Lung (tissue), 16 donors: ENCODE results near the gene GSTT2. TPM values are rescaled to one million over a fixed set of nuclear protein-coding genes. Genes with fewer than 3 reads are reported as not detected.
A peak's percentile ranks its signal among the peaks of the same experiment; 100 is the strongest.
"Not testable (repeated sequence)": the region's sequence is repeated elsewhere in the genome, so short reads cannot be mapped to it uniquely, and the experiment has no call there.

Experiments used
- ATAC-seq: fragments of 200-7000 bp; cut with Tn5 transposase; one replicate; pipeline ENCODE4 v1.9.1; 2020; ENCODE audit warnings: moderate number of reproducible peaks; ENCODE audit not compliant: insufficient read depth, low FRiP score
- DNase-seq, 3 donors: peaks; one replicate each; pipeline ENCODE4 v3.0.0-alpha.2; 2013 to 2017
- H3K27ac ChIP-seq, 2 donors: one replicate each; pipeline ENCODE4 v1.5.1; 2013; ENCODE audit warnings: mild to moderate bottlenecking in 2 of 2, moderate library complexity in 2 of 2, control low read depth in 1 of 2, inconsistent platforms in 1 of 2, low read depth in 1 of 2, low read length in 1 of 2
- H3K27me3 ChIP-seq, 3 donors: one replicate each; pipeline ENCODE4 v1.5.1; 2013; ENCODE audit warnings: low read length in 2 of 3; ENCODE audit not compliant: control insufficient read depth in 3 of 3, insufficient read depth in 3 of 3
- H3K36me3 ChIP-seq, 4 donors: one replicate each; pipeline ENCODE4 v1.5.1; 2013; ENCODE audit warnings: low read length in 4 of 4, mild to moderate bottlenecking in 1 of 4, moderate library complexity in 1 of 4; ENCODE audit not compliant: control insufficient read depth in 4 of 4, insufficient read depth in 4 of 4
- H3K4me1 ChIP-seq, 5 donors: one replicate each; pipeline ENCODE4 v1.5.1; 2013; ENCODE audit warnings: low read length in 5 of 5, mild to moderate bottlenecking in 2 of 5, moderate library complexity in 1 of 5; ENCODE audit not compliant: control insufficient read depth in 5 of 5, insufficient read depth in 5 of 5
- H3K4me3 ChIP-seq: one replicate; pipeline ENCODE4 v1.5.1; 2013; ENCODE audit warnings: mild to moderate bottlenecking, control low read depth, moderate library complexity
- H3K9ac ChIP-seq, 2 donors: one replicate each; pipeline ENCODE4 v1.5.1; 2013; ENCODE audit warnings: low read length in 2 of 2, control low read depth in 1 of 2; ENCODE audit not compliant: insufficient read depth in 1 of 2
- H3K9me3 ChIP-seq, 4 donors: one replicate each; pipeline ENCODE4 v1.5.1; 2013; ENCODE audit warnings: low read length in 3 of 4, mild to moderate bottlenecking in 1 of 4, moderate library complexity in 1 of 4; ENCODE audit not compliant: control insufficient read depth in 4 of 4, insufficient read depth in 3 of 4
- WGBS, 2 donors: extraction: QIAGEN DNeasy Blood & Tissue Kit; methylation state at CpG; one replicate each; pipeline ENCODE4 v1.1.7; 2013; 5-methylcytosine and 5-hydroxymethylcytosine counted together
- long read RNA-seq, 5 donors: transcript quantifications; one replicate each; lab custom pipeline, GENCODE V29; 2026
- polyA plus RNA-seq, 2 donors: library from polyadenylated mRNA; stranded (reverse); fragments of 200-250 nt; gene quantifications; one replicate each; pipeline ENCODE4 v1.2.1, GENCODE V29; 2013
- total RNA-seq, 2 donors: library from RNA; depleted of rRNA in 1 of 2; stranded (reverse); fragments of >200 nt in 1 of 2; gene quantifications; one replicate each; pipeline ENCODE4 v1.2.1, GENCODE V29; 2014 to 2021
- TF ChIP-seq, protein P1 (sequence below): IDR thresholded peaks from 2 replicates; pipeline ENCODE4 v1.5.1; 2012; ENCODE audit warnings: mild to moderate bottlenecking; ENCODE audit errors: control extremely low read depth, extremely low read depth
- donor health status: control.
- donor health status: control.
- donor health status: Bipolar disorder and iron deficiency.
- donor health status: healthy.
- donor health status: DM: yes; HTN: yes; CAD: no.

The GSTT2 gene
- total RNA-seq (1 to 10 TPM in 1 of 2 donors, not detected in 1; 4.9 TPM), polyA plus RNA-seq (1 to 10 TPM in 1 of 2 donors, under 1 TPM in 1; 0.22 to 3.1 TPM)
- long read RNA-seq, donor 1 = 0 reads
- long read RNA-seq, donor 2 = 0 reads
- long read RNA-seq, donor 3 = 0 reads
- long read RNA-seq, donor 4 = 0 reads
- long read RNA-seq, donor 5, partial matches to known transcripts = 22 of 40 reads
- long read RNA-seq, donor 5, other reads (novel, unspliced or antisense) = 18 of 40 reads

DNA sequence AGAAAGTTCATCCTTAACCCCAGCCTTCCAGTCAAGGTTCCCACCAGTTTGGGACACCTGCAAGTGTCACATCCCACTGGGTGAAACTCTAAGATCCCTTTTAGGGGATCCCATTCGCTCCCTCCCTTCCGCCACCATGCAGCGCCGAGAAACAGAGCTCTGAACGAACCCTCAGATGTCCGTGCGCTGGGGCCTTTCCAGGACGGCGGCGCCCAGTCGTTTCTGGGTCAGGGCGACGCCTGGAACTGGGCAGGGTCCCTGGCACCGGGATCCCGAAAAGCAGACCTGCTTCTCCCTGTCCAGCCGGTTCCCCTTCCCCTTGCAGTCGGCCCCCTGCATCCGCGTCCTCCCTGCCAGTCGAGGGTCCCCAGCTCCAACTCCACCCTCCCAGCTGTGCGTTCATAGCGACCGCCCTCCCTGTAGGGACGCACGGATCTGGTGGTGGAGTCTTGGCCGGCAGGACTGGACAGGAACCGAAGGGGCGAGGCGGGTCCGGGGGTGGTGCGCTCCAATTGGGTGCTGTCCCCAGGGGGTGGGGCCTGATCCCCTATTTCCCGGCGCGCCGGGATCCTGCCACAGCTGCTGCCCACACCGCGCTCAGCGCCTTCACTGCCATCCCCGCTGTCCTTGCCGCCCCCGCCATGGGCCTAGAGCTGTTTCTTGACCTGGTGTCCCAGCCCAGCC is at the start of gene GSTT2:
TSS of gene GSTT2 (plus strand) at position 578 of the 684 bp plus-strand sequence.
- not testable (repeated sequence) for DNase-seq, H3K4me1 ChIP-seq, H3K9me3 ChIP-seq, H3K27me3 ChIP-seq, H3K27ac ChIP-seq, H3K9ac ChIP-seq, H3K36me3 ChIP-seq, H3K4me3 ChIP-seq
- no CpG with 5 or more reads among the region's 41 CpGs for WGBS, 2 donors
- ATAC-seq = peak; percentile 86

DNA sequence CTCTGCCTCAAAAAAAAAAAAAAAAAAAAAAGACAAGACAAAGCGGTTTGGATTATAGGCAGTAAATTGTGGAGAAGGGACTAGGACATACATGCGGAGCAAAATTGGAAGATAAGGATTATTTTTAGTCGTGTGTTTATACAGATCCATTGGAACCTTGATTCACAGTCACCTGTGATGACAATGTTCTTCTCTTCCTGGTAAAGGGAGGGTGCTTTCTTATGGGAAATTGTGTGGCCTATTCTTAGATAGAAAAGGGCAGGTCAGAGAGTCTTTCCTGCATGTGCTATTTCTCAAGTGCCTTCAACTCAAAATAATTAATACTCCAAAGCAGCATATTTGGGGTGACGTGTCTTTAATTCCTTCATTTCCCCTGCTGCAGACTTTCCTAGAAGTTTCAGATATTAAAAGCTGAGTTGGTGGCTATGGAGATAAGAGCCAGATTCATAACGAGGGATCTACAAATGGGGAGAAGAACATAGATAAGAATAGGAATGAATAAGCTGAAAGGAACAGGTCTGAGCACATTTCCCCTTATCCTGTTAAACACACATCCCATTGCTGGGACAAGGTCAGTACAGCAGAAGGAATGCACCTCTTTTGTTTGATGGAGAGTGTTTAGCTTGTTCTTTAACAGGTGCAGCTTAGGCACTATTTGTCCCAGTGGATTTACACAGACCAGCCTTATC is 41.5 kb upstream of the GSTT2 start:
- peak in 2 of 3 donors; percentile 18 to 50 for DNase-seq

DNA sequence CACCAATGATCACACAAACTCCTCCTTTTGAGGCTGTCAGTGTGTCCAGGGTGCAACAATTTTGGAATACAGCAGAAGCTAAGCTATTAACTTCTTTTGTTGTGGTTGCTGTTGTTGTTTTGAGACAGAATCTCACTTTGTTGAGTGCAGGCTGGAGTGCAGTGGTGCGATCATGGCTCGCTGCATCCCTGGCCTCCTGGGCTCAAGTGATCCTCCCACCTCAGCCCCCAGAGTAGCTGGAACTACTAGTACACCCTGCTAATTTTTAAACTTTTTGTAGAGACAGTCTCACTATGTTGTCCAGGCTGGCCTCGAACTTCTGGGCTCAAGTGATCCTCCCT is 40.9 kb upstream of the GSTT2 start:
- Histone ChIP-seq H3K27ac (peak overlapping the region in 1 of 2 donors; percentile 67), H3K9ac (no peak overlapping the region), H3K27me3 (no peaks in the 10 kb centered on the region), H3K4me1 (no peaks in the 10 kb centered on the region), H3K9me3 (no peaks in the 10 kb centered on the region), H3K4me3 (no peak overlapping the region), H3K36me3 (no peaks in the 10 kb centered on the region)
- DNase-seq (no peak), ATAC-seq (no peak)
- WGBS, 2 donors = 58 to 96% methylated on average over 3 of the region's 3 CpGs
- TF ChIP-seq, protein P1, sequence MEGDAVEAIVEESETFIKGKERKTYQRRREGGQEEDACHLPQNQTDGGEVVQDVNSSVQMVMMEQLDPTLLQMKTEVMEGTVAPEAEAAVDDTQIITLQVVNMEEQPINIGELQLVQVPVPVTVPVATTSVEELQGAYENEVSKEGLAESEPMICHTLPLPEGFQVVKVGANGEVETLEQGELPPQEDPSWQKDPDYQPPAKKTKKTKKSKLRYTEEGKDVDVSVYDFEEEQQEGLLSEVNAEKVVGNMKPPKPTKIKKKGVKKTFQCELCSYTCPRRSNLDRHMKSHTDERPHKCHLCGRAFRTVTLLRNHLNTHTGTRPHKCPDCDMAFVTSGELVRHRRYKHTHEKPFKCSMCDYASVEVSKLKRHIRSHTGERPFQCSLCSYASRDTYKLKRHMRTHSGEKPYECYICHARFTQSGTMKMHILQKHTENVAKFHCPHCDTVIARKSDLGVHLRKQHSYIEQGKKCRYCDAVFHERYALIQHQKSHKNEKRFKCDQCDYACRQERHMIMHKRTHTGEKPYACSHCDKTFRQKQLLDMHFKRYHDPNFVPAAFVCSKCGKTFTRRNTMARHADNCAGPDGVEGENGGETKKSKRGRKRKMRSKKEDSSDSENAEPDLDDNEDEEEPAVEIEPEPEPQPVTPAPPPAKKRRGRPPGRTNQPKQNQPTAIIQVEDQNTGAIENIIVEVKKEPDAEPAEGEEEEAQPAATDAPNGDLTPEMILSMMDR = no peak

More for the DNA sequence above, 41.5 kb upstream of the GSTT2 start:
- 62 to 80% methylated on average over 5 of the region's 5 CpGs for WGBS, 2 donors
- TF ChIP-seq, protein P1 = no peak
- Histone ChIP-seq H3K4me1 (no peaks in the 10 kb centered on the region), H3K27ac (peak overlapping the region in 1 of 2 donors; percentile 67), H3K27me3 (no peaks in the 10 kb centered on the region), H3K9ac (no peak overlapping the region), H3K9me3 (no peaks in the 10 kb centered on the region), H3K4me3 (no peak overlapping the region), H3K36me3 (no peaks in the 10 kb centered on the region)
- ATAC-seq = peak; percentile 58

DNA sequence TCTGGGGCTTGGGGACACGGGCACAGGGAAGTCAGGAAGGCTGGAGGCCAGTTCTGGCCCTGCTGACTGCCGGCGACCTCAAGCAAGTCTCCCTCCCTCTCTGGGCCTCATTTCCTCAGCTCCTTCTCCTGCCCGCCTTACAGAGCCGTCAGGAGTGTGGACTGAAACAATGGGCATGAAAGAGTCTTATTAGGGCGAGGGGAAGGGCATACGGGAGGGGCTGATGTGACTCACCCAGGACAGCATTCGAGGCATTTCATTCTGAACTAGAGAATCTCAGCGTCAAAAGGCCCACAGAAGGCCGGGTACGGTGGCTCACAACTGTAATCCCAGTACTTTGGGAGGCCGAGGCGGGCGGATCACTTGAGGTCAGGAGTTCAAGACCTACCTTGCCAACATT is 39.8 kb upstream of the GSTT2 start:
- WGBS, 2 donors = 90% methylated on average over 2 of the region's 14 CpGs; no CpG with 5 or more reads in 1 of the 2 donors
- not testable (repeated sequence) for ATAC-seq, DNase-seq, H3K4me1 ChIP-seq, H3K27me3 ChIP-seq, H3K4me3 ChIP-seq, H3K9me3 ChIP-seq, H3K36me3 ChIP-seq, H3K27ac ChIP-seq, H3K9ac ChIP-seq

DNA sequence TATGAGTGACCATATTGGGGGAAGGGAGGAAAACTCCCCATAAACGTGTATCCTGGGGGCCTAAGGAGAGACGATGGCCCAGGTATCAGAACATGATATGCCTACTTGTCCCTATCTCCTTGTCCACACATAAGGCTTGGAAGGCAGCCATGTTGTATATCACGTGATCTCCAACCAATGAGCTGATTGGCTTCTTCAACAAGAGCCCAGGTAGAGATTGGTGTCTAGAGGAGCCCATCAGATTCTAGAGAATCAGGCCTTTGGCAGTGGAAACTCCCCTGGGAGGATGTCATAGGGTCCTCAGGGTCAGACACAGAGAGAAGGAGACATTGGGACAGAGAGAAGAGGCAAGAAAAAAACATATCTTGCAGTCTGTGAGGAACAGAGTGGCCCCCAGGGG is 32.5 kb upstream of the GSTT2 start:
- DNase-seq, H3K9ac ChIP-seq, H3K9me3 ChIP-seq, ATAC-seq, H3K27ac ChIP-seq, H3K4me1 ChIP-seq, H3K27me3 ChIP-seq, H3K4me3 ChIP-seq, H3K36me3 ChIP-seq: not testable (repeated sequence)
- 0 to 70% methylated on average over 1 to 3 of the region's 3 CpGs for WGBS, 2 donors

DNA sequence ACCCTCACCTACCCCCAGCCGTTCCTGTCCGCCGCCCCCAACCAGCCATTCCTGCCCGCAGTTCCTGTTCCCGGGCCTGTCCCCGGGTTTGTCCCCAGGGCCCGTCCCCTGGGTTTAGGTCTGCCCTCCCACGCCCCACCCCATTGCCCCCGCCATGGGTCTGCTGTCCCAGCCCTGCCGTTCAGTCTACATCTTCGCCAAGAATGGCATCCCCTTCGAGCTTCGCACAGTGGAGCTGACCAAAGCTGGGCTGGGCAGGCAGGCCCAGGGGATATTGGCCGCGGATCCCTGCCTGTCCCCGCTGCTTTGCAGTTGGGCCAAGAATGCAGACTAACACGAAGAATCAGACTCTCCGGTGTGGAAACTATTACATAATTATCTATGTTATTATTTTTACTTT is 30.2 kb upstream of the GSTT2 start:
- not testable (repeated sequence) for H3K27ac ChIP-seq, H3K27me3 ChIP-seq, H3K36me3 ChIP-seq, H3K4me3 ChIP-seq, DNase-seq, H3K4me1 ChIP-seq, ATAC-seq, H3K9me3 ChIP-seq, H3K9ac ChIP-seq
- 86 to 91% methylated on average over 17 to 18 of the region's 18 CpGs for WGBS, 2 donors
